ENCODE results near the gene VIM.

VIM gene

DNA sequence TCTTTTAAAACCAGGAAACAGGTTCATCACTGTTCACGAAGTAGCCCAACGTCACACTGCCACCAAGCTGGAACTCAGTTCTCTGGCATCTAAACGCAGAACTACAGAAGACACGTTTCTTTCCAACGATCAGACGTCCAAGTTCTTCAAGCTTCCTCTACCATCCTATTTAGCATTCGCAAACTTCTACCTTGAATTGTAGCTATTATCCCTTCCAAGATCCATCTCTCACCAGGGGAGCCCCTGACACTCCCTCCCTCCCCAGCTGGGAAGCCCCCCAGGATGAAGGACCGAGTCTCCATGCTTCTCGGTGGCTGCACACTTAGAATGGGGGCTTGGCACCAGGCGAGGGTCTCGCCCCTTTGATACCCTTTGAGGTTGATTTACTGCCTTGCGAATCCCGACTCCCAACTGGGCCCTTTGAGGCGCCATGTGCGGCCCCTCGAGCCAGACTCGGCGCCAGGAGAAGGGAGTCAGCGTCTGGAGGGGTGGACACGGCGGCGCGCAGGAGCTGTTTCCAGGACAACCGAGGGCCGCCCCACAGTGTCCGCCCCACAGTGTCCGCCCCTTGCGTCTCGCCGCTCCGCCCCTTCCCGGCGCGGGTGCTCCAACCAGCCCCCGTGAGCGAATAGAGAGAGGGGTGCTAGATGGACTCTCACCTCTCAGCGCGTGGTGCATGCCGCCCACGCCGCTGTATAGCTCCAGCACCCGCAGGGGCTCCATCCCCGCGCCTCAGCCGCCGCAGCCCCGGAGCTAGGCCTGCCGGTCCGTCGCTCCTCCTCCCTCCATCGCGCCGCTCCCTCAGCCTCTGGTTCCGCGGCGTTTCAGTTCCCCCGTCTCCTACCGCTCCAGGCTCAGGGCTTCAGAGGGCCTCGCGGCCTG lies 26.9 kb upstream of the VIM start, which contains the start of gene TRDMT1:
TRDMT1 (minus strand) TSS at position 761 of the 882 bp plus-strand sequence; CDS start at position 723, 38 bp downstream.
- TF ChIP-seq GATA3 (IDR thresholded peaks at IDR 0.05; ENCODE audit: low read depth, low read length): no peak
- TF ChIP-seq GATA2 (IDR thresholded peaks at IDR 0.05; ENCODE audit: low read depth, low read length): no peak

DNA sequence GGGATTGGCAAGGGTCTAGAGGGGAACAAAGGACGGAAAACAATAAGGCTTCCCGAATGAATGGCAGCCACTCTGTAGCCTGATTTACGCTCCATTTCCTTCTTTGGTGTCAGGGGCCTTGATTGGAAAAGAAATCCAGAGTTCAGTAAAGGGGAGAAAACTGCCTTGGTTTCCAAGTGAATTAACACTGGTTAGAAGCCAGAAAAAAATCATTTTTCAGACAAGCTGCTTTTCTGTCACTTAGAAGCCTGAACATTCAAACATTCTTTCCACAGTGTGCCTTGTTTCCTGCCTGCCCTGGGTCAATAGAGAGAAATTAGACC lies 26.3 kb upstream of the VIM start:
- TF ChIP-seq GATA2 (IDR thresholded peaks at IDR 0.05; ENCODE audit: low read depth, low read length) (no peak), GATA3 (IDR thresholded peaks at IDR 0.05; ENCODE audit: low read depth, low read length) (no peak)

DNA sequence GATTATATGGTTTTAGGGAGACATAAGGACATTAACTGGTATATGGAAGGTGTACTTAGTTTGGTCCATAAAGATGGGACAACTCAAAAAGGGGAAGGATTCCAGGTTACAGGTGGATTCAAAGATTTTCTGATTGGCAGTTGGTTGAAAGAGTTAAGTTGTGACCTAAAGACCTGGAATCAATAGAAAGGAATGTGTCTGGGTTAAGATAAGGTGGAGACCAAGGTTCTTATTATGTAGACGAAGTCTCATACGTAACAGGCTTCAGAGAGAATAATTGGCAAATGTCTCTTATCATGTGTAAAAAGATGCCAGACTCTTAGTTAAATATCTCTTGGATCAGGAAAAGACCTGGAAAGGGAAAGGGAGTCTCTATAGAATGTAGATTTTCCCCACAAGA lies 25.5 kb upstream of the VIM start:
- TF ChIP-seq GATA2 (IDR thresholded peaks at IDR 0.05; ENCODE audit: low read depth, low read length): no peak
- no peak for TF ChIP-seq GATA3 (IDR thresholded peaks at IDR 0.05; ENCODE audit: low read depth, low read length)

DNA sequence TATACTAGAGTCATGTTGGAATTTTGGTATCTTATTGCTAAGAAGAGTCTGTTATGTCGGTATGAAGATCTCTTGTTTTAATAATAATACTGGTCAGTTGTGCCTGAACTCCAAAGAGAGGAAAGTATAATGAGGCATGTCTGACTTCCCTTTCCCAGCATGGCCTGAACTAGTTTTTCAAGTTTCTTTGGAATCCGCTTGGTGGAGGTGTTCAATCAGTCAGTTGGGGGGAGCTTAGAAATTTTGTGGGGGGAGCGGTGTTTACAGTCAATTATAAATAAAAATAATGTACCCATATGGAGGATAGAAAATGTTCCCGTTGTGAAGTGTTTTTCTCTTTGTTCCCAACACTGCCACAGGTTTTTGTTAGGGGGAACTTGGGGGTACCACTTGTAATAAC lies 25.0 kb upstream of the VIM start:
- TF ChIP-seq GATA2 (IDR thresholded peaks at IDR 0.05; ENCODE audit: low read depth, low read length) (no peak), GATA3 (IDR thresholded peaks at IDR 0.05; ENCODE audit: low read depth, low read length) (no peak)

DNA sequence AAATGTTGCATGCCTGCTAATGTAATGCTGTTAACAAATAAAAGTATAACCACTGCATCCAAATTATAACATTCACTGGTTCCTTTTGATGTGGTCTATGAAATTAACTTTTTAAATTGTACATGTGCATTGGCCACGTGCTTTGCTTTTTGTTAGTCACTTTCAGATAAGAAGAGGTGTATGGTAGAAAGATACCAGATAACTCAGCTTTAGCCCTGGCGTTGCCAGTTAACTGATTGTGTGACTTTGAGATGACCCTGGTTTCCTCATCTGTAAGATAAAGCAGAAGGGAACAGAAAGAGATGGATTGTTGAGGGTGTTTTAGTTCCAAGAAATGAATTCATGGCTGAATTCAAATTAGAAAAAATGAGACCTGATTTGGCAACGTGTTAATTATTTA lies 24.6 kb upstream of the VIM start:
- TF ChIP-seq GATA2 (IDR thresholded peaks at IDR 0.05; ENCODE audit: low read depth, low read length) (no peak), GATA3 (IDR thresholded peaks at IDR 0.05; ENCODE audit: low read depth, low read length) (no peak)

DNA sequence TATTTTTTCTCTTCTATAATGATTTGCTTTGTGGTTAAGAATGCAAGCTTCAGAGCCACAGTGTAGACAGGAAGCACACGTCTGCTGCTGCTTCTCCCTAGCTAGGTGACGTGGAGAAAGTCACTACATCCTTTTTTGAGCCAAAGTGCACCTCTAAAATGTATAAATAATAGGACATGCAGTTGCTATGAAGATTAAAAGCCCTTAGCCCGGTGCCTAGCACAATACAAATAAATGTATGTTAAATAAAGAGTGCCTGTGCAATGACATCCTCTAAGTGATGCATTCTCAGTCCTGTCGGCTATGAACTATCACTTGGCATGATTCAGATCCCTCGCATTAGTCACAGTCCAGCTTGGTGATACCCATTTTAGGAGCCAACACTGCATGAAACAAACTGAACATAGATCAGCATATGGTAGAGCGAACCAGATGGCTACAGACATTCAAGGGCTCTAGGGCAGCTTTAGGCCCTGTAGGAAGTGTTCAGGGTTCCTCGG lies 21.8 kb upstream of the VIM start:
- TF ChIP-seq GATA3 (IDR thresholded peaks at IDR 0.05; ENCODE audit: low read depth, low read length) (no peak), GATA2 (IDR thresholded peaks at IDR 0.05; ENCODE audit: low read depth, low read length) (no peak)

DNA sequence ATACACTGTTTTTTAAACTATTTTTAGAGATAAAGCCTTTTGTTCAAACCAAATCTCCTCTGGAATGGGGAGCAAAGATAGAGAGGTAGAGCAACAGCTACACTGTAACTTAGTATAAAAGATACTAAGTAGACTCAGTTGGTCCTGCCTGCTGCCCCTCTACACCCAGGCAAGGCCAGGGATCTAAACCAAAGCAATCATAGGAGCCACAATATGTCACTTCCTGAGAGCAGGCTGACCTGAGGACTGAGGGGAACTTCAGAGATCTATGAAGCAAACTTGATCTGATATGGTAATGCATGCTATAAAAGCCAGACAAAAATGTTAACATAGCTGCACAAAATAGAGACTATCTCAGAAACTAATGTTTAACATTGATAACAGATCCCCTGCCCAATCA lies 19.6 kb upstream of the VIM start:
- TF ChIP-seq GATA2 (IDR thresholded peaks at IDR 0.05; ENCODE audit: low read depth, low read length): no peak
- no peak for TF ChIP-seq GATA3 (IDR thresholded peaks at IDR 0.05; ENCODE audit: low read depth, low read length)

DNA sequence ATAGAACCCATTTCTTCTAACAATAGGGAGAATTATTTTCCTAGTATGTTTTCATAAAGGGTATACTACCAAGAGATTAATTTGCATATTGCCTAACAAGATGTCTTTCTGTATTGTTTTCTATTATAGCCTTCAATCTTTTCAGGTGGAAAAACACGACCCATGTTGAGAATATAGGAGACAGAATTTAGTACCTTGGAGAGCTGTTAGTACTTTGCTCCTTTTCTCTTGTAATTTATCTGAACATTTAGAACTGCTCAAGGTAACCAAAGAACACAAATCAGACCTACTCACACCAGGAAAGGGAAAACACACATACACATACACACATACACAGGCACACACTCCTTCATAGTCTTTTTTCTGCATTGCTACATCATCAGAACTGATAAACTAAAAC lies 18.7 kb upstream of the VIM start:
- TF ChIP-seq GATA3 (IDR thresholded peaks at IDR 0.05; ENCODE audit: low read depth, low read length) (no peak), GATA2 (IDR thresholded peaks at IDR 0.05; ENCODE audit: low read depth, low read length) (no peak)

DNA sequence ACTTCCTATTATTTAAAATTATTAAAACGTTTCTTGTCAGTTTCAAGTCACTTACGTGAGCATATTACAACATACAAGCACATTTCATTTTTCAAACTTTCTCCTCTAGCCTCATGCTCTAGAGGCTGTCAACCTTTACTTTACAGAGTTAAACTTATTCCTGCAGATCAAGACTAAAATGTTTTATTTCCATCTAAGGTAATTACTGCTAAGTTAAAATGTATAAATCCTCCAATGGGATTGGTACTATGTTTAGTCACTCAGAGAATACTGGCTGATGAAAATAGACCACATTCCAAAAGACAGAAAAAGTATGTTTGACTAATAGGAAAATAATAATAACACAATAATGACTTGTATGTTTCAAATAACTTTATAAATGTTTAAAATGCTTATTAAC lies 18.2 kb upstream of the VIM start:
- TF ChIP-seq GATA3 (IDR thresholded peaks at IDR 0.05; ENCODE audit: low read depth, low read length) (no peak), GATA2 (IDR thresholded peaks at IDR 0.05; ENCODE audit: low read depth, low read length) (no peak)

DNA sequence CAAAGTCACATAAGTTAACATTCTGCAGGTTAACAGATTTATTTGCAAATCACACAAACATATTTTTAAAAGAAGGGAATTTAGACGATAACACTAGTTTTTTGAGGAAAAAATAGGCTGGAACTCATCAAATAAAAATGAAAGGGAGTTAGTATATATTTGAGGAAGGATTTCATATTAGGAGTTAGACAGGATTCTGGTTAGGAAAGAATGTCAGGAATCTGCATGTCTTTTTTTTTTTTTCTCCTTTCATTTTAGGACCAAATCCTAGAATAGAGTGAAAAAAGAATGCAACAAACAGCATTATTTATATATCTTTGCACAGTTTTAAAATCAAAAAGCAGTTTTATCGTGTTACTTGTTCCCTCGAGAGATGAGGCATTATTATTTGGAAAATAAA lies 17.7 kb upstream of the VIM start:
- no peak for TF ChIP-seq GATA3 (IDR thresholded peaks at IDR 0.05; ENCODE audit: low read depth, low read length)
- TF ChIP-seq GATA2 (IDR thresholded peaks at IDR 0.05; ENCODE audit: low read depth, low read length): no peak

DNA sequence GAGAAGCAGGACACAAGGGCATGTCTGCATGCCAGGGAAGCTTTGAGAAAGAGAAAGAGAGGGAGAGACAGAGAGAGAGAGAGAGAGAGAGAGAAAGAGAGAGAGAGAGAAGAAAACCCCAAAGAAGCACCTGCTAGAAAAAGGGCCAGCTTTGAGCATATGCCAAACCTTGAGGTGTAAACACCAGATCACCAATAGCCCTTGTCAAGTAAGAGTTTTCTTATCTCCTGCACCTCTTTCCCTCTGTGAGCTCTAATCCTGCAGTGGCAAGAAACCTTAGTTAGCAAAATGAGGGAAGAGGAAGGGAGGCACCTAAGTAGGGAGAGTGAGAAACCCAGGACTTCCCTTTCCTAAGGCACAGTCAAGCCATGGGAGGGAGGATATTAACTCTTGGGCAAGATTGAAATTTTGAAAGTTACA lies 15.2 kb upstream of the VIM start:
- TF ChIP-seq GATA2 (IDR thresholded peaks at IDR 0.05; ENCODE audit: low read depth, low read length) (no peak), GATA3 (IDR thresholded peaks at IDR 0.05; ENCODE audit: low read depth, low read length) (no peak)

DNA sequence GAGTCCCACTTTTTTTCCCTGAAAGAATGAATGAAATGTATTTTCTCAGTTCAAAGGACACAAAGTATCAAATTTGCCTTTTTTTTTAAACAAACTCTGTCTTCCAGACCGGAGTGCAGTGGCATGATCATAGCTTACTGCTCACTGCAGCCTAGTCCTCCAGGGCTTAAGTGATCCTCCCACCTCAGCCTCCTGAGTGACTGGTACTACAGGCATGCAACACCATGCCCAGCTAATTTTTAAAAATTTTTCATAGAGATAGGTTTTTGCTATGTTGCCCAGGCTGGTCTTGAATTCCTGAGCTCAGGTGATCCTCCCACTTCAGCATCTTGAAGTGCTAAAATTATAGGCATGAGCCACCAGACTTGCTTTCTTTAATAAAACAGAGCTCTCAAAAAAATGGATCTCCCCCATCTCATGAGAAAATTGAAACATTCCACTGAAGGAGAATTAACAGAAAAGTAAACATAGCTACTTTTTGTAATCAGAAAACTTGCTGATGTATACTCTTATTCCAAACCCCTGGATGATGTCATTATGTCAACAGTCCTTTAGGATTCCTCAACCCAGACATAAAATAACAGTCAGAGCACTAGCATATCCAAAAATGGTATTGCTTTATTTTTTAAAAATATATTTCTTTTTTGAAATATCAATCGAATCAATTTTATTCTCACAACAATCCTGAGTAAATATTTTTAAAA lies 14.2 kb upstream of the VIM start:
- TF ChIP-seq GATA3 (IDR thresholded peaks at IDR 0.05; ENCODE audit: low read depth, low read length) (no peak), GATA2 (IDR thresholded peaks at IDR 0.05; ENCODE audit: low read depth, low read length) (no peak)

DNA sequence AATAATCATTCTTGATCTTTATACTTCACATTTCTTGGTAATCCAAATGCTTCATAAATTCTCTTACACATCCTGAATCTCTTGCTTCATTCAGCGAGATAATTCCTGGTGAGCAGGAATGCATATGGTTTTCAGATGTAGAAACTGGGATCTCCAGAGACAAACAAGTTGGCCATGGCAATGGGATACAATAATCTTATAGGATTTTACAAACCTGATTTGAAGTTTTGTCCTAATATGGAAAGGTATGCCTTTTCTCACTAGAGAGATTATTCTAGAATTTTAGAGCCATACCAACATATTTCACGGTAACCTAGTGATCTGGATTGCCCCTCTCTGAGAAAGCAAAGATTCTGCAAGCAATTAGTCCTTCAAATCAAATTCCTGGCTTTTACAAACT lies 13.5 kb upstream of the VIM start:
- TF ChIP-seq GATA2 (IDR thresholded peaks at IDR 0.05; ENCODE audit: low read depth, low read length): no peak
- TF ChIP-seq GATA3 (IDR thresholded peaks at IDR 0.05; ENCODE audit: low read depth, low read length): no peak

DNA sequence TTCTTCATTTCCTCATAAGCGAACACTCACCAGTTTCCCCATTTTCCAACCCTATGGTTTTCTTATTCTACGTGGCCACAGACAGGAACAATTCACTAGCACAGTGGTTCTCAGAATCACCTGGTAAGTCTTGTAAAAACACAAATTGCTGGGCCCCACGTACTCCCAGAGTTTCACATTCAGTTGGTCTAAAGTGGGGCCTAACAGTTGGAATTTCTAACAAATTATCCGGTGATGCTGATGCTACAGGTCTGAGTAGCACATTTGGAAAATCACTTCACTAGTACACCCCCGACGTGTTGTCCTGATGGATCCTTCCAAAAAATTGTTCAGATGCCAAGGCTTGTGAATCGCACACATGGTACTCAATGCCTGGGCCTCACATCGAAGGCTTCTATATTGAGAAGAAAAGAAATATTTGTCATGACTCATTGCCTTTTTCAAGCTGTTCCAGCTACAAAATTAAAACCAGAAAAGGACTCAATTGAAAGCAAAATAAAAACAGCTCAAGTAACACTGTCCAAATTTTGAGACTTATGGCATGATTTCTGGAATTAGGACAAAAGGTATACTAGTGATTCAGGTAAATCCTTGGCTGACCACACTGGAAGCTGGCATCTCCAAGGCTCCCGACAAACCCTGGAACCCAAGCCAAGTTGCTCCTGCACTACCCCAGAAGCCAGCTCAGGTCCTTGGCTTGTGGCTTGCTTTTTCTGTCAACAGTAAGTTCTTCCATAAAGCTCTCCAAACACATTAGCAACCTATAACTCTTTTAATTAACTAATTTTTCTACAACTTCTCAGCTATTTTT lies 12.9 kb upstream of the VIM start:
- no peak for TF ChIP-seq GATA3 (IDR thresholded peaks at IDR 0.05; ENCODE audit: low read depth, low read length)
- no peak for TF ChIP-seq GATA2 (IDR thresholded peaks at IDR 0.05; ENCODE audit: low read depth, low read length)
